HG03139 (cell line): Measurements from ENCODE around the gene BUD23.
"Not testable (repeated sequence)": the region's sequence is repeated elsewhere in the genome, so short reads cannot be mapped to it uniquely, and the experiment has no call there.

Source experiments
- ATAC-seq: cut with Tn5 transposase; IDR thresholded peaks from one replicate; pipeline ENCODE4 v1.9.1; 2021; ENCODE audit not compliant: unreplicated experiment

Gene BUD23

DNA sequence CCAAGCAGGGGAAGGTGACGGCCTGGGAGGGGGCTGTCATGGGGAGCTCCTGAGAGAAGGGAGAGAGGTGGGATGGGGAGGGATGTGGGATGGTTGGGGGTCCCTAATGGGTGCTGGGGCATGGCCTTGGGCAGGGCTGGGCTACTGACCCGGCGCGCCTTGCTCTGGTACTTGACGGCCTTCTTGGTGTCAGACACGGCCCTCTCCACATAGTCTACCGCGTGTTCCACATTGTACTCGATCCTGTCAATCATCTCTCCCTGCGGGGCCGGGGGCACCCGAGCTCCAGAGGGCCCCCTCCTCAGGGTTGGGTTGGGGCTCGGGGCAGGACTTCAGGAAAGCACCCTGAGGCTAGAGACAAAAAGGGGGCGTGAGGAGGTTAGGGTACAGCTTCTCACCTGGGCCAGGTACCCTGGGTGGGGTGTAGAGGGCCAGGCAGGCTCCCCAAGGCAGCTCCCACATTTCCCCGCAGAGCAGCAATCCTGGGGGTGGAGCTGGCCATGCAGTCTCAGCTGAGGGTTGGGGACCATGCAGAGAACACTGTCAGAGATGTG is 17.3 kb downstream of the BUD23 start:
- ATAC-seq, result no peak

GRCh38 chr7:73701357-73701995 is 18.1 kb downstream of the BUD23 start:
- no peak for ATAC-seq

DNA sequence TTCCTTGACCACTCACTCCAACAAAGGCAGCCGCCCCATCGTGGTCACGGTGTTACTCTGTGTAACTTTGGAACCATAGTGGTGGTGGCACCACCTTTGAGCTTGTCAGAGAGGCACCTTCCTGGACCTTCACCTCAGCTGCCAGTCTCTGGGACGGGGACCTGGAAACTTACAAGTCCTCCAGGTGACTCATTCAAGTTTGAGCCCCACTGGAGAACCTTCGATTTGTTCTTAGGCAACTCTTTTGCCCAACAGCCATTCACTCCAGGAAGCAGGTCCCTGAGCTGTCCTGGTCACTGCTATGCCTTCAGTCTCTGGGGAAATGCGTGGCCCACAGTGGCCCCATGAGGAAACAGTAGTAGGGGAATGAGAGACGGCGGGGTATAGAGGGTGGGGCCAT is 18.8 kb downstream of the BUD23 start:
- ATAC-seq, result no peak

DNA sequence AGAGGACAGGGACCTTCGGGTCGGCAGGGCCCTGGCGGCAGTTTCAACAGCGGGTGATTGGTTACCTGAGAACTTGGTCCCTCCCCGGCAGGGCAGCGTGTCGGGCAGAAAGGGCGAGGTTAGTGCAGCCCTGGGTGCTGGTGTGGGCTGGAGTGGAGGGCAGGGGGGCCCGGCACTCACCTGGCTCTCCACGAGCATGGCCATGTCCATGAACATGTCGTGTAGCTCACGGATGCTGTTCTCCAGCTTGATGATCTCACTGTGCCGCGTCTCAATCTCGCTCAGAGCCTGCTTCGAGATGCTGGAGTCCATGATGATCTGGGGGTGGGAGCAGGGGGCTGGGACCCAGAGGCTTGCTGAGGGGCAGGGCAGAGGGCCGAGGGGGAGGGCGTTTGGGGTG is 19.3 kb downstream of the BUD23 start:
- no peak for ATAC-seq

- no peak for ATAC-seq
Observed at GRCh38 chr7:73703225-73703624, 19.8 kb downstream of the BUD23 start.

- ATAC-seq, result no peak
Observed at GRCh38 chr7:73703757-73704639, 20.6 kb downstream of the BUD23 start.

DNA sequence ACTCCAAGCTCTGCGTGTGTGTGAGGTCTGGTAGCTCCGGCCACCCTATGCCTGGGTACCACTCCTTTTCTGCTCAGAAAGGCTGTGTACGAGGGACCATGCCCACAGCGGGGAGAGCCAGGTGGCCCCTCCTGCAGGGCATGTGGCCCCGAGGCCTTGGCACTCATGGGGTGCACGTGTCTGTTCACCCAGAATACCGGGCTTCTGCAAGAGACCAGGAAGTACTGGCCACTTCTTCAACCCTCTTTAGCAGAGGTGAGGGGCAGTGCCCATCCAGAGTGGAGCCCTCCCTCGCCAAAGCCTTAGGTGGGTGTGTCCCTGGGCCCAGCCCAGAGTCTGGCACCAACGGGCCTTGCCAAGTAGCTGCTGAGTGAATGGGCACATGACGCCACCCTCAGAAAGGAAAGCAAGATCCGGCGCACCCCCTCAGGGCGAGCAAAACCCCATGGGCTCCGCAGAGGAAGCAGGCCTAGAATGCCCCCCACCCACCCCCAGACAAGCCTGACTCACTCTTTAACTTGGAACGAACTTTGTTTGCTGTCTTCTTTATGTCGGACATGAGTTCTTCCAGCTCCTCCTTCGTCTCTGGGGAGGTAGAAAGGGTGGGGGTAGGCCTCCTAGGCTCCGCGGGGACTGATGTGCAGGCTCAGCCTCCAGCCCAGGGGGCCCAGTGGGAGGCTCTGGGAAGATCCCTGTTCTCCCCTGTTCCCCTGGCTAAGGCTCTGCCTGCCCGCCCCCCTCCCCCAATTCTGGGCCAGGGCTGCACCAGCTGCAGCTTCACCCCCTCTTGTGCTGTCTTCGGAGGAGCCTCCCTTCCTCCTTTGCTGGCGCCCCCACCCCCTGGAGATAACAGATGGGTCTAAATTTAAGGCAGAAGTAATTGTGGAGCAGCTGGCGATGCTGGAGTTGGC is 21.5 kb downstream of the BUD23 start:
- ATAC-seq, result no peak

- no peak for ATAC-seq
Observed at GRCh38 chr7:73705551-73705920, 22.1 kb downstream of the BUD23 start.

- no peak for ATAC-seq
Observed at GRCh38 chr7:73706126-73707044, 23.0 kb downstream of the BUD23 start.

DNA sequence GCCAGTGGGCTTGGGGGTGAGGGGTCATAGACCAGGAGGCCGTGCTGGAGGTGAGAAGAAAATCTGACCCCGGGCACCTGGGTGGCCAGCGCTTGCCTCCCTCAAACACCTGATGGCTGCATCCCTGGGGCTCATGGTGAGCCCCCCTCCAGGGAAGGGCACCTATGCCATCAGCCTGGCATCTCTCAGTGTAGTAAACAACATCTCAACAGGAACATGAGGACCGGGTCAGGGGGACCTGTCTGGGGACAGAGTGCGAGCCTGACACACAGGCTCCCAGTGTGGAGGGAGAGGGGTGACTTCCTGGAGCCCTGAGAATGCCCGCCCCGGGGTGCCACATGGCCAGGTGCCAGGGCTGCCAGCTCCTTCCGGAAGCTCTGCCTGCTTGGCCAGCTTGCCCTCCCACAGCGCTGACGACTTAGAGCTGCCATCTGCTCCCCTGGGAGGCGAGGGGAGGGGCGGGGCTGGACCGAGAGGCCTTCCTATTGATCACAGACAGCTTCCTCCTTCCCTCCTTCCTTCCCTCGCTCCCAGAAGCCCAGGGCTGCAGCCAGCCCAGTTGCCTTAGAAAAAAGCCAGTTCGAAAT is 23.7 kb downstream of the BUD23 start:
- ATAC-seq, result no peak

DNA sequence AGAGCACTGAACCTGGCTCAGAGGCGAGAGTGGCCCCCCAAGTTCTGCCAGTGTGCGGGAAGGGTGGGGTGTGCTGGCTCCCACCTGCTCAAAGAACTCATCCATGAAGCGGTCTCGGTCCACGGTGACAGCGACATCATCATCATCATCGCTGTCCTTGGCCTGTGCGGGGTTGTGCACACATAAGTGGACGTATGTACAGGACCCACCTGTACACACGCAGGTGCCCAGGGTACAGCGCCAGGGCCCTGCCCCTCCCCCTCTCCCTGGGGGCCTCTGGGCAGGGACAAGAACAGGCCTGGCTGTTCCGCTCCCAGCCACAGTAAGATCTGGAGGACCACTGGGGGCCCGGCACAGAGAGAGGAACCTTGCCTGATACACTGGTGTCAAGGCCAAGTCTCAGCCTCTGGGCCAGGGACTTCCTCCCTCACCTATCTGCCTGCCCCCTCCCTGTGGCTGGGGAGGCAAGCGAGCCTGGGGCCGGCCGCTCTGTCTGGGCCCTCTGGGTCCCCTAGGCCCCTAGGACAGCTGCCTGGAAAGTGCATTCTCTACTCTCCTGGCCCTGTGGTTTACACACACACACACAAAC is 25.7 kb downstream of the BUD23 start:
- ATAC-seq, result no peak

- ATAC-seq, result no peak
Observed at GRCh38 chr7:73712773-73713172, 29.4 kb downstream of the BUD23 start.

- ATAC-seq, result not testable (repeated sequence)
Observed at GRCh38 chr7:73713319-73713718, 29.9 kb downstream of the BUD23 start.

DNA sequence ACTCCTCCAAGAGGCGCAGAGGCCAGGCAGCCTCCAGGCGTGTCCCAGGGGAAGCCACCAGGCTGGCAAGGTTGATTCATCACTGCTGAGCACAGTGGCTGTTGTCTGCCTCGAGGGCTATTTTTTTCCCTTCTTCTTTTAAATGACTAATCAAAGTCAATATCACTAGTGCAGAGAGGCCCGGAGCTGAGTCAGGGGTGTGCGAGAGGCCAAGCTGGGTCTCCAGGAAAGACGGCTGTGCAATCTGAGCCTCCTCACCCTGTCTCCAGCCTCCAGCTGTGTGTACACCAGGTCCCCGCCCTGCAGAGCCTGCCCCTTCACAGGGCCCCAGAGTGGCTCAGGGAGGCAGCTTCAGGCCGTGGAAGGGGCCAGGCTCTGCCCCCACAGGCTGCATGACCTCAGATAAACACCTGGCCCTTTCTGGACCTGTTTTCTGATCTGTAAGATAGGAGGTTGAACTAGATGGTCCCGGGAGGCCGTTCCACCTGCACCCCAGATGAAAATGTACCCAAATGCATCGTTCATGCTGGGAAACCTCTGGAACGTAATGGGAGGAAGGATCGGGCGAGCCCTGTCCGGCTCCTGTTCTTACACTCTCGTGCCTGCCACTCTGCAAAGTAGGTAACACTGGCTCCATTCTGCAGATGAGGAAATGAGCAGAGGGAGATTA is 32.4 kb downstream of the BUD23 start:
- no peak for ATAC-seq

DNA sequence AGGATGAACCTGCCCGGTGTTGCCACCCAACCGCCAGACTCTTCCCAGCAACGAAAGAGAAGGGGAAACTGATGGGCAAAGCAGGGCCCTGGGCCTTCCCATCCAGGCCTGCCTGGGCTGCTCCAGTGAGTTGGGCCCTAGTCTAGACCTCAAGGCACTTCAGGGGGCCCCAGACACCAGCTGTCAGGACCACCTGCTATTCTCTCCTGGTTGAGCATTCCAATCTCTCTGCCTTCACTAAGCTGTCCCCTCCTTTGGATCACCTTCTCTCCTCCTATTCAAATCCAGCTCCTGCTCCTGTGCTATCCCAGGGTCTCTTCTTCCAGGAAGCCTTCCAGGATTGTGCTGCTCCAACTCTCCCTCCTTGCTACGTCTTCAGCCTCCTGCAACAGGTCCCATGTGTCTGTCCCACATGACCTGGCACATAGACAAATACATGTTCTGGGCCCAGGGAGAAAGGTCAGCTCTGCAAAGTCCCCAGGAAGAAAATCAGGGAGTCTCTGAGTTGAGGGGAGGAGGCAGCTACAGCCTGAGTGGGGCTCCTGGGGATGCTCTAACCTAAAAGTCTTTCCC is 33.0 kb downstream of the BUD23 start:
- no peak for ATAC-seq

- no peak for ATAC-seq
Observed at GRCh38 chr7:73717025-73717807, 33.8 kb downstream of the BUD23 start.

GRCh38 chr7:73717991-73718405 is 34.6 kb downstream of the BUD23 start:
- no peak for ATAC-seq

- no peak for ATAC-seq
Observed at GRCh38 chr7:73718438-73718881, 35.1 kb downstream of the BUD23 start.
